ENCODE data around the gene WBP2.
A peak's percentile ranks its signal among the peaks of the same experiment; 100 is the strongest.
"Not testable (repeated sequence)": the region's sequence is repeated elsewhere in the genome, so short reads cannot be mapped to it uniquely, and the experiment has no call there.

The WBP2 gene

GRCh38 chr17:75864448-75864871 is 9.3 kb upstream of the WBP2 start:
- Histone ChIP-seq H3K36me3 (ENCODE audit: insufficient read depth, low read length) (no peaks in the 10 kb centered on the region), H3K27ac (no peak overlapping the region; the same call in 1 of the 2 replicates), H3K9me3 (ENCODE audit: low read depth, low read length) (no peaks in the 10 kb centered on the region), H3K4me3 (peak overlapping the region; percentile 52; the same call in 1 of the 2 replicates), H3K9ac (ENCODE audit: insufficient read length) (no peak overlapping the region)
- DNase-seq (ENCODE audit: low read depth, low spot score), result no peak
- no peak for TF ChIP-seq POLR2AphosphoS5 (IDR thresholded peaks at IDR 0.05; ENCODE audit: borderline replicate concordance, low read depth, low read length)
- TF ChIP-seq EZH2 (IDR thresholded peaks at IDR 0.05), result no peak
- TF ChIP-seq FOXP2 (optimal IDR thresholded peaks at IDR 0.05; ENCODE audit: control extremely low read depth, extremely low read length, insufficient read depth), result peak; percentile 79

DNA sequence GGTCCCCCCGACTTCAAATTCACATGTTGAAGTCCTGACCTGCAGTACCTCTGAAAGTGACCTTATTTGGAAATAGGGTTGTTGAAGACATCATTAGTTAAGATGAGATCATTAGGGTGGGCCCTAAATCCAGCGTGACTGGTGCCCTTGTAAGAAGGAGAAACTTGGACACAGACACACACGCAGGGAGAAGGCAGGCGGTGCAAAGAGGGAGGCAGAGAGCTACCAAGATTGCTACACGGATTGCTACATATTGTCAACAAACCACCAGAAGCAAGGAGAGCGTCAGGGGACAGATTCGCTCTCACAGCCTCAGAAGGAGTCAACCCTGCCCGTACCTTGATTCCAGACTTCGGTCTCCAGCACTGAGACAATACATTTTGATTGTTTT is 6.8 kb upstream of the WBP2 start:
- H3K27ac ChIP-seq, result no peak overlapping the region
- H3K36me3 ChIP-seq (ENCODE audit: insufficient read depth, low read length), result no peaks in the 10 kb centered on the region
- no peak for DNase-seq (ENCODE audit: low read depth, low spot score)
- no peaks in the 10 kb centered on the region for H3K9me3 ChIP-seq (ENCODE audit: low read depth, low read length)
- no peak overlapping the region for H3K9ac ChIP-seq (ENCODE audit: insufficient read length)
- no peak for TF ChIP-seq EZH2 (IDR thresholded peaks at IDR 0.05)
- TF ChIP-seq FOXP2 (optimal IDR thresholded peaks at IDR 0.05; ENCODE audit: control extremely low read depth, extremely low read length, insufficient read depth), result no peak
- TF ChIP-seq POLR2AphosphoS5 (IDR thresholded peaks at IDR 0.05; ENCODE audit: borderline replicate concordance, low read depth, low read length), result no peak
- no peak overlapping the region for H3K4me3 ChIP-seq

GRCh38 chr17:75859358-75859757 is 4.2 kb upstream of the WBP2 start:
- H3K4me3 ChIP-seq; H3K9ac ChIP-seq (ENCODE audit: insufficient read length); DNase-seq (ENCODE audit: low read depth, low spot score); H3K36me3 ChIP-seq (ENCODE audit: insufficient read depth, low read length); H3K27ac ChIP-seq; H3K9me3 ChIP-seq (ENCODE audit: low read depth, low read length): not testable (repeated sequence)

GRCh38 chr17:75856062-75856756 is 1.1 kb upstream of the WBP2 start:
- no peaks in the 10 kb centered on the region for H3K9me3 ChIP-seq (ENCODE audit: low read depth, low read length)
- peaks cover 2% of the 10 kb centered on the region; the same call in 1 of the 2 replicates for H3K36me3 ChIP-seq (ENCODE audit: insufficient read depth, low read length)

DNA sequence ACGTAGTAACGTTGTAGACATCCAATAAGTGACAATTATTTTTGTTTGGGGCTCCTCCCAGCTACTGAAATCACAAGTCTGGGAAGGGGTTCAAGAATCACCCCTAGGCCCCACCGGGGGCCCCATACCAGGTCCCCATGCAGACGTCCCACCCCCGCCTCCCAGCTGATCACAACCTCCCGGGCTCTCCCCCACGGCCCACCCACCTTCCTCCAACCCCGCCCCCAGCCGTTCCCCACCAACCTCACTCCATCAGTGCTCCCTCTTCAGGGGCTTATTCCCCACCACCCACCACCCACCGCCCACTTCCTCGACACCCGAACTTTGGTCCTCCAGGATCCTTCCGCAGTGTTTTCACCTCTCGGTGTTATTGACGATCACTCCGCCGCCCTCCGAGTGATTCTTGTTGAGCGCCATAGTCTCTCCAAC is 240 bp downstream of the WBP2 start:
- H3K9ac ChIP-seq (ENCODE audit: insufficient read length), result peak overlapping the region; percentile 74
- H3K9me3 ChIP-seq (ENCODE audit: low read depth, low read length), result no peaks in the 10 kb centered on the region
- no peak overlapping the region for H3K27ac ChIP-seq
- peaks cover 9% of the 10 kb centered on the region; the same call in 1 of the 2 replicates for H3K36me3 ChIP-seq (ENCODE audit: insufficient read depth, low read length)
- no peak for DNase-seq (ENCODE audit: low read depth, low spot score)
- H3K4me3 ChIP-seq, result peak overlapping the region; percentile 91
- no peak for TF ChIP-seq EZH2 (IDR thresholded peaks at IDR 0.05)
- TF ChIP-seq FOXP2 (optimal IDR thresholded peaks at IDR 0.05; ENCODE audit: control extremely low read depth, extremely low read length, insufficient read depth), result no peak
- no peak; the same call in 1 of the 2 replicates for TF ChIP-seq POLR2AphosphoS5 (IDR thresholded peaks at IDR 0.05; ENCODE audit: borderline replicate concordance, low read depth, low read length)

More at GRCh38 chr17:75856062-75856756, 1.1 kb upstream of the WBP2 start:
- Histone ChIP-seq H3K4me3 (peak overlapping the region; percentile 91), H3K9ac (ENCODE audit: insufficient read length) (peak overlapping the region; percentile 83), H3K27ac (peak overlapping the region; percentile 63; the same call in 1 of the 2 replicates)
- TF ChIP-seq FOXP2 (optimal IDR thresholded peaks at IDR 0.05; ENCODE audit: control extremely low read depth, extremely low read length, insufficient read depth) (no peak), EZH2 (IDR thresholded peaks at IDR 0.05) (no peak), POLR2AphosphoS5 (IDR thresholded peaks at IDR 0.05; ENCODE audit: borderline replicate concordance, low read depth, low read length) (no peak)
- no peak for DNase-seq (ENCODE audit: low read depth, low spot score)

- Histone ChIP-seq H3K4me3 (peak overlapping the region; percentile 91), H3K9ac (ENCODE audit: insufficient read length) (peak overlapping the region; percentile 74), H3K36me3 (ENCODE audit: insufficient read depth, low read length) (peaks cover 9% of the 10 kb centered on the region; the same call in 1 of the 2 replicates), H3K9me3 (ENCODE audit: low read depth, low read length) (no peaks in the 10 kb centered on the region), H3K27ac (no peak overlapping the region)
- no peak for DNase-seq (ENCODE audit: low read depth, low spot score)
- TF ChIP-seq POLR2AphosphoS5 (IDR thresholded peaks at IDR 0.05; ENCODE audit: borderline replicate concordance, low read depth, low read length) (no peak), EZH2 (IDR thresholded peaks at IDR 0.05) (no peak), FOXP2 (optimal IDR thresholded peaks at IDR 0.05; ENCODE audit: control extremely low read depth, extremely low read length, insufficient read depth) (no peak)
Observed at GRCh38 chr17:75854101-75854748, 910 bp downstream of the WBP2 start.

DNA sequence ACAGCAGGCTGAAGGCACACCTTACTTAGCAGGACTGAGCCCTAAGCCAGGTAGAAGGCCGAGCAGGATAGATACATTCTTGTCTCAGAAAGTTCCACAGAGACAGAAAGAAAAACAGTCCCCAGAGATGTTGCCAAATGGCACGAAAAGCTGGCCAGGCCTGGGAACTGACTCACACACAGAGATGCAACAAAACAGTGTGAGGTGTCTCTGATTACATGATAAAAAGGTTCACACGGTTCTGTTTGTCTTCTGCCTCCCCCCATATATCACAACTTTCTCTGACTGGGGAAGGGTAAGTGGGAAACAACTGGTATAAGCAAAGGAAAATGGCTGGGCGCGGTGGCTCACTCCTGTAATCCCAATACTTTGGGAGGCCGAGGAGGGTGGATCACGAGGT is 1.7 kb downstream of the WBP2 start:
- H3K9ac ChIP-seq (ENCODE audit: insufficient read length), result no peak overlapping the region
- no peaks in the 10 kb centered on the region for H3K9me3 ChIP-seq (ENCODE audit: low read depth, low read length)
- no peak for DNase-seq (ENCODE audit: low read depth, low spot score)
- H3K36me3 ChIP-seq (ENCODE audit: insufficient read depth, low read length), result peaks cover 9% of the 10 kb centered on the region
- H3K4me3 ChIP-seq, result no peak overlapping the region
- no peak overlapping the region for H3K27ac ChIP-seq
- no peak for TF ChIP-seq POLR2AphosphoS5 (IDR thresholded peaks at IDR 0.05; ENCODE audit: borderline replicate concordance, low read depth, low read length)
- TF ChIP-seq EZH2 (IDR thresholded peaks at IDR 0.05), result no peak
- TF ChIP-seq FOXP2 (optimal IDR thresholded peaks at IDR 0.05; ENCODE audit: control extremely low read depth, extremely low read length, insufficient read depth), result no peak

DNA sequence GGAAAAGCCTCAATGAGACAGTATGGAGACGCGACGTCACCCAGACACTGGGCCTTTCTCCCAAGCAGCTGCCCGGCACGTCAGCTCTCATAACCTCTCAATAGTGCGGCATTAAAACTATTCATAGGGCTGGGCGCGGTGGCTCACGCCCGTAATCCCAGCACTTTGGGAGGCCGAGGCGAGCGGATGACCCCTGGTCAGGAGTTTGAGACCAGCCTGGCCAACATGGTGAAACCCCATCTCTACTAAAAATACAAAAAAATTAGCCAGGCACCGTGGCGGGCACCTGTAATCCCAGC is 3.5 kb downstream of the WBP2 start:
- H3K27ac ChIP-seq; H3K9me3 ChIP-seq (ENCODE audit: low read depth, low read length); H3K4me3 ChIP-seq; DNase-seq (ENCODE audit: low read depth, low spot score); H3K9ac ChIP-seq (ENCODE audit: insufficient read length): not testable (repeated sequence)
- peaks cover 22% of the 10 kb centered on the region for H3K36me3 ChIP-seq (ENCODE audit: insufficient read depth, low read length)

Measured in SK-N-MC (cell line).